GM21737 (cell line): ENCODE results near the gene DHX30.
"Not testable (repeated sequence)": the region's sequence is repeated elsewhere in the genome, so short reads cannot be mapped to it uniquely, and the experiment has no call there.

Experiments used
- ATAC-seq: cut with Tn5 transposase; IDR thresholded peaks from one replicate; pipeline ENCODE4 v1.9.1; 2021; ENCODE audit warnings: mild to moderate bottlenecking, moderate library complexity; ENCODE audit not compliant: unreplicated experiment

The DHX30 gene

GRCh38 chr3:47874438-47874837, 71.5 kb downstream of the DHX30 start:
- no peak for ATAC-seq

- ATAC-seq, result no peak
Measured at GRCh38 chr3:47874913-47875312, 72.0 kb downstream of the DHX30 start.

GRCh38 chr3:47877290-47877689, 74.4 kb downstream of the DHX30 start:
- ATAC-seq, result no peak

GRCh38 chr3:47877719-47878118, 74.8 kb downstream of the DHX30 start:
- no peak for ATAC-seq

- no peak for ATAC-seq
Measured at GRCh38 chr3:47882338-47882737, 79.4 kb downstream of the DHX30 start.

- no peak for ATAC-seq
Measured at GRCh38 chr3:47884603-47885002, 81.7 kb downstream of the DHX30 start.

GRCh38 chr3:47885168-47885567, 82.2 kb downstream of the DHX30 start:
- no peak for ATAC-seq

GRCh38 chr3:47887991-47888390, 85.1 kb downstream of the DHX30 start:
- not testable (repeated sequence) for ATAC-seq

GRCh38 chr3:47888986-47889757, 86.2 kb downstream of the DHX30 start:
- no peak for ATAC-seq

- no peak for ATAC-seq
Measured at GRCh38 chr3:47890126-47890827, 87.3 kb downstream of the DHX30 start.

GRCh38 chr3:47890828-47891612, 88.1 kb downstream of the DHX30 start:
- no peak for ATAC-seq

GRCh38 chr3:47891613-47892005, 88.7 kb downstream of the DHX30 start:
- no peak for ATAC-seq

- ATAC-seq, result no peak
Measured at GRCh38 chr3:47892286-47893040, 89.5 kb downstream of the DHX30 start.

GRCh38 chr3:47895241-47895640, 92.3 kb downstream of the DHX30 start:
- no peak for ATAC-seq

GRCh38 chr3:47896736-47897135, 93.8 kb downstream of the DHX30 start:
- no peak for ATAC-seq

- no peak for ATAC-seq
Measured at GRCh38 chr3:47897954-47898353, 95.0 kb downstream of the DHX30 start.

- no peak for ATAC-seq
Measured at GRCh38 chr3:47899495-47900108, 96.7 kb downstream of the DHX30 start.
